Uterus (tissue), 4 donors: Measurements from ENCODE around the gene ABCA12. TPM values are rescaled to one million over a fixed set of nuclear protein-coding genes. Genes with fewer than 3 reads are reported as not detected.

ENCODE experiments used
- DNase-seq, 2 donors: peaks; one replicate each; pipeline ENCODE4 v3.0.0-alpha.2; 2019 to 2020
- H3K27ac ChIP-seq, 2 donors: fragments of 200-600 bp; sonication (generic); 1 replicate in 1 of 2; 2 replicates in 1 of 2; pipeline ENCODE4 v1.5.1; 2016 to 2018
- H3K27me3 ChIP-seq, 2 donors: fragments of 200-600 bp; sonication (generic); one replicate each; pipeline ENCODE4 v1.5.1; 2018 to 2019; ENCODE audit warnings: control low read depth in 1 of 2
- H3K36me3 ChIP-seq, 2 donors: fragments of 200-600 bp; sonication (generic); one replicate each; pipeline ENCODE4 v1.5.1; 2019; ENCODE audit warnings: control low read depth in 1 of 2
- H3K4me1 ChIP-seq, 2 donors: fragments of 200-600 bp; sonication (generic); one replicate each; pipeline ENCODE4 v1.5.1; 2018 to 2019; ENCODE audit warnings: control low read depth in 1 of 2
- H3K4me3 ChIP-seq, 2 donors: fragments of 200-600 bp; sonication (generic); 1 replicate in 1 of 2; 2 replicates in 1 of 2; pipeline ENCODE4 v1.5.1; 2018 to 2019; ENCODE audit warnings: mild to moderate bottlenecking in 1 of 2
- H3K9me3 ChIP-seq, 2 donors: fragments of 200-600 bp; sonication (generic); one replicate each; pipeline ENCODE4 v1.5.1; 2019; ENCODE audit warnings: control low read depth in 1 of 2
- CTCF ChIP-seq, 4 experiments: fragments of 200-600 bp in 2 of 4; fragments of 450-650 bp in 2 of 4; sonication (generic) in 2 of 4; IDR thresholded peaks; one replicate each; pipeline ENCODE4 v1.5.1; 2016 to 2019; ENCODE audit warnings: antibody characterized with exemption in 4 of 4, mild to moderate bottlenecking in 2 of 4, moderate library complexity in 1 of 4
- POLR2A ChIP-seq, 2 donors: fragments of 450-650 bp; IDR thresholded peaks; one replicate each; pipeline ENCODE4 v1.6.1; 2016; ENCODE audit warnings: antibody characterized with exemption in 2 of 2, mild to moderate bottlenecking in 1 of 2, moderate library complexity in 1 of 2
- intact Hi-C: fragments of 100-400 bp; cut with DNase I; formaldehyde crosslinking; loops from one replicate; pipeline ENCODE4 v1.15.1; 2023; ENCODE audit warnings: low total_unique reads
- total RNA-seq, 4 donors: library from RNA; depleted of rRNA in 3 of 4; stranded (reverse); fragments of >200 nt in 3 of 4; gene quantifications; one replicate each; pipeline versions ENCODE4 v1.1.0 to v1.2.4, GENCODE V29; 2014 to 2023
- donor health status: DM: yes; HTN: yes; CAD: no.

Gene ABCA12
- total RNA-seq, 4 donors from 2014 or later: 0.14 TPM; not detected in 3

DNA sequence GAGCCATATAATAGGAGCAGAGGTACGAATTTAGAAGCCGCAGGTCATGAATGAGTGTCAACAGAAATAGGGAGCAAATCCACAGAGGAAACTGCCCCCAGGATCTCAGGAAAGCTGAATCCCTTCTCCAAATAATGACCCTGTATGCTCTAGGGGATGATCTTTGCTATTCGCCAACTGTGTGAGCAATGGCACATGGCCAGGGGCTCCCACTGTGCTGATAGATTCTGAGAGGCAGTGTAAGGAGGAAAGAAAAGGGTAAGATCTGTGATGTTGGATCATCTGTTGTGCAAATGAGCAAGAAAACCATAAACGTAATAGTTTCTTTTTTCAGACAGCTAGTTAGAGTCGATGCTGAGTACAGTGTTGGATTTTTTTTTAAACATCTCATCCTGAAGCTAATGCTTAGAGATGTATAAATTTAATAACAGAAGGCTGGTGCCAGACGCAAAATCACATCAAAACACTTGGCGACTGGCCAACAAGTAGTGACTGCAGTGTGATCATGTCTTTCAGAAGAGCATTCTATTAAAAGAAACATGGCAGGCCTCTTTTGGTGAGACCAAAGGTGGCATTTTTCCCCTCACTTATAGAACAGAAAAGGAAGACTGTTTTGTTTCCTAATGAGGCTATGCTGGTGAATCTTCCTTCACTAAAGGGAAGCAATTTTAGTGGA is 77.4 kb downstream of the ABCA12 start:
- Histone ChIP-seq H3K4me3 (no peak overlapping the region), H3K4me1 (no peaks in the 10 kb centered on the region), H3K27ac (no peak overlapping the region), H3K36me3 (no peaks in the 10 kb centered on the region), H3K9me3 (no peaks in the 10 kb centered on the region), H3K27me3 (no peaks in the 10 kb centered on the region)
- no peak for DNase-seq
- intact Hi-C loops: no loop called here
- no peak for TF ChIP-seq POLR2A (IDR thresholded peaks at IDR 0.05)
- TF ChIP-seq CTCF (IDR thresholded peaks at IDR 0.05): no peak

DNA sequence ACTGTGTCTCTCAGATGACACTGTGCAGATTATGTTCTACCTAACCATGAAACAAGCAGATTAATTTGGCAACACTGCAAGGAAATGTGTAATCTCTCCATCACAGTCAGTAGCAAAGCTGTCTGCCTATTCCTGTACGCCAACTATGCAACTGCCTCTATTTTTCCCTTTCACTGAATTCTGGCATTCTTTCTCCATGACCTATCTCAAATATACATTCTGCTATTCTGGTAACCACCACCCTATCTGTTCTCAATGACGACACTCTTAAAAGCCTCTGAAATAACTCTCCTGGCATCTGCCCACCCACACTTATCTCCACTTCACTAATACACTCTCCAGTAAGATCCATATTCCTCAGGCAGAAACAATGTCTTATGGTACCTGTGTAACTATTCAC is 78.7 kb downstream of the ABCA12 start:
- Histone ChIP-seq H3K27me3 (no peaks in the 10 kb centered on the region), H3K4me3 (no peak overlapping the region), H3K4me1 (no peaks in the 10 kb centered on the region), H3K9me3 (no peaks in the 10 kb centered on the region), H3K27ac (no peak overlapping the region), H3K36me3 (no peaks in the 10 kb centered on the region)
- intact Hi-C loops: no loop called here
- no peak for DNase-seq
- TF ChIP-seq POLR2A (IDR thresholded peaks at IDR 0.05) (no peak), CTCF (IDR thresholded peaks at IDR 0.05) (no peak)

DNA sequence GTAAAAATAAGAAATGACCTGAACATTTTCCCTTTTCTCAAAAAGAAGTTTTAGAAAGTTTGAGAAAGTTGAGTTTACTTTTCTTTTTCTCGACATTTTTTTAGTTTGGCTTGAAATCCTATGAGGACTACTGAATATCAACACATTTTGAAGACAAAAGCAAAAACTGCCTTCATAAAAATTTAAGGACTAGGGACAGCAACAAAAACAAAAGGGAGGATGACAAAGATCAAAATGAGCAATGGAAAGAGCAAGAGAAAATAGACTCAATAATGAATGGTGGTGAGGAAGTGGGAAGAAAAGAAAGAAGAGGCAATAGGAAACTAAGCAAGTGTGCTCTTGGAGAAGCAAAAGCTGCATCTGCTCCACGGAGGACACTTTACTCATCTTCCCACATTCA is 82.5 kb downstream of the ABCA12 start:
- DNase-seq: no peak
- no peak for TF ChIP-seq CTCF (IDR thresholded peaks at IDR 0.05)
- TF ChIP-seq POLR2A (IDR thresholded peaks at IDR 0.05): no peak
- Histone ChIP-seq H3K36me3 (no peaks in the 10 kb centered on the region), H3K4me3 (no peak overlapping the region), H3K27me3 (no peaks in the 10 kb centered on the region), H3K9me3 (no peaks in the 10 kb centered on the region), H3K4me1 (no peaks in the 10 kb centered on the region), H3K27ac (no peak overlapping the region)
- intact Hi-C loops: no loop called here

GRCh38 chr2:215052810-215053209 is 85.6 kb downstream of the ABCA12 start:
- H3K27me3 ChIP-seq: no peaks in the 10 kb centered on the region
- no peaks in the 10 kb centered on the region for H3K4me1 ChIP-seq
- no peak for DNase-seq
- no peaks in the 10 kb centered on the region for H3K36me3 ChIP-seq
- H3K4me3 ChIP-seq: no peak overlapping the region
- intact Hi-C loops: no loop called here
- TF ChIP-seq POLR2A (IDR thresholded peaks at IDR 0.05) (no peak), CTCF (IDR thresholded peaks at IDR 0.05) (no peak)
- H3K9me3 ChIP-seq: no peaks in the 10 kb centered on the region
- no peak overlapping the region for H3K27ac ChIP-seq

- no peak for DNase-seq
- no peak overlapping the region for H3K4me3 ChIP-seq
- no peaks in the 10 kb centered on the region for H3K27me3 ChIP-seq
- no peak for TF ChIP-seq POLR2A (IDR thresholded peaks at IDR 0.05)
- no peak for TF ChIP-seq CTCF (IDR thresholded peaks at IDR 0.05)
- H3K36me3 ChIP-seq: no peaks in the 10 kb centered on the region
- intact Hi-C loops: no loop called here
- no peak overlapping the region for H3K27ac ChIP-seq
- no peaks in the 10 kb centered on the region for H3K9me3 ChIP-seq
- no peaks in the 10 kb centered on the region for H3K4me1 ChIP-seq
Measured at GRCh38 chr2:215052404-215052803, 86.0 kb downstream of the ABCA12 start.
